HT-29 (cell line): ENCODE measurements around the gene CEMIP2. TPM values are rescaled to one million over a fixed set of nuclear protein-coding genes. Genes with fewer than 3 reads are reported as not detected.

Experiments
- DNase-seq: peaks from one replicate; pipeline ENCODE4 v3.0.0-alpha.2; 2015; ENCODE audit warnings: low spot score
- total RNA-seq: library from RNA; depleted of rRNA; stranded (reverse); fragments of >200 nt; shearing (Covaris generic); gene quantifications from 2 replicates; pipeline ENCODE4 v1.2.3, GENCODE V29; 2014; rRNA removed

The CEMIP2 gene
- total RNA-seq, 1 experiment from 2014 or later = 102 TPM

- DNase-seq = peak; percentile 55
Observed at GRCh38 chr9:71647094-71647591, 121.2 kb downstream of the CEMIP2 start.

GRCh38 chr9:71646131-71646530 lies 122.2 kb downstream of the CEMIP2 start:
- DNase-seq = no peak

- DNase-seq = no peak
Observed at GRCh38 chr9:71644819-71645362, 123.4 kb downstream of the CEMIP2 start.

GRCh38 chr9:71643330-71643729 lies 125.0 kb downstream of the CEMIP2 start:
- DNase-seq = no peak

- no peak for DNase-seq
Observed at GRCh38 chr9:71642056-71642455, 126.3 kb downstream of the CEMIP2 start.

GRCh38 chr9:71638627-71639026 lies 129.7 kb downstream of the CEMIP2 start:
- DNase-seq = no peak

GRCh38 chr9:71637926-71638325 lies 130.4 kb downstream of the CEMIP2 start:
- no peak for DNase-seq

GRCh38 chr9:71637375-71637774 lies 130.9 kb downstream of the CEMIP2 start:
- no peak for DNase-seq

- no peak for DNase-seq
Observed at GRCh38 chr9:71636143-71636839, 132.0 kb downstream of the CEMIP2 start.

GRCh38 chr9:71634752-71635151 lies 133.6 kb downstream of the CEMIP2 start:
- no peak for DNase-seq

Other genes starting within 250 kb of the CEMIP2 start
- gene ABHD17B, start 142.7 kb upstream of the CEMIP2 start, total RNA-seq = 20.0 and 21.8 TPM in 2 replicates
- gene C9orf85, start 143.1 kb upstream of the CEMIP2 start, total RNA-seq = 7.5 and 10.2 TPM in 2 replicates